ENCODE results near the gene GK. TPM values are rescaled to one million over a fixed set of nuclear protein-coding genes. Genes with fewer than 3 reads are reported as not detected.

GK gene
- total and polyA plus RNA-seq, 9 of the 15 experiments (the other 6 are each of a cell fraction or from before 2014, with no cell fraction given), result 8.0 to 15.7 (median 12.4) TPM

DNA sequence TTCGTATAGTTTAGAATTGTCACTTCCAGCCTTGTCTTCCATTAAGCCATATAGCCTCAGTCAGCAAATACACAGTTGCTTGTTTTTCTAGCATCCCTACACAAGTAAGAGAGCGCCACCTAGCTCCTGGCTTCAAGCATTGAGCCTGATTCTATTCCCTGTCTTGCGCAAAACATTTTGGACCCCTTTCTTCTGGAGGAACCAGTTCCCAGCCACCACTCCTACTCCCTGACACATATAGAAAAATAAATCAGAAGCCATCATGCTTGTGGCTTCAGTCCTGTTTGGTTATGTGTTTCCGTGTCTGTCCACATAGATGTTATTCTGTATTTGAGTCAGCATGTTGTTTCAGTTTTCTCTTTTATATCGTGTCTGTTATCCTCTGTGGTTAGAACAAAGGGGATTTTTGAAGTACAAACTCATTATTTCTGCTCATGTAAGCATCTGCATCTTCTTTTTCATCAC is 59.9 kb downstream of the GK start (continued):
- TF ChIP-seq REST (IDR thresholded peaks at IDR 0.05; ENCODE audit: borderline replicate concordance) (peak; percentile 63; the same call in 1 of the 2 replicates), REST (CRISPR knock-in tag; IDR thresholded peaks at IDR 0.05; ENCODE audit: low read depth) (no peak), ZNF316 (IDR thresholded peaks at IDR 0.05) (peak; percentile 88), MAFF (IDR thresholded peaks at IDR 0.05; ENCODE audit: low read length) (peak; percentile 71), TOE1 (IDR thresholded peaks at IDR 0.05; ENCODE audit: borderline replicate concordance) (no peak), TOE1 (CRISPR knock-in tag; IDR thresholded peaks at IDR 0.05; ENCODE audit: borderline replicate concordance, low read depth) (no peak), FOXJ2 (tag; IDR thresholded peaks at IDR 0.05) (no peak), TCF7L2 (IDR thresholded peaks at IDR 0.05; ENCODE audit: low read depth, low read length) (no peak), SMC3 (conservative IDR thresholded peaks at IDR 0.05; ENCODE audit: insufficient read depth, low read depth, low read length) (peak; percentile 66), SMARCC2 (IDR thresholded peaks at IDR 0.05; ENCODE audit: low read depth) (no peak), CTCF (IDR thresholded peaks at IDR 0.05 in 2 of 3, conservative IDR thresholded peaks at IDR 0.05 in 1 of 3; ENCODE audit: insufficient read depth in 2 of 3, low read depth in 1 of 3, low read length in 3 of 3) (peak; percentile 72 to 81 (median 73)), HOMEZ (CRISPR knock-in tag; IDR thresholded peaks at IDR 0.05) (no peak), PYGO2 (tag; IDR thresholded peaks at IDR 0.05) (no peak)
- TF ChIP-seq, protein P1, sequence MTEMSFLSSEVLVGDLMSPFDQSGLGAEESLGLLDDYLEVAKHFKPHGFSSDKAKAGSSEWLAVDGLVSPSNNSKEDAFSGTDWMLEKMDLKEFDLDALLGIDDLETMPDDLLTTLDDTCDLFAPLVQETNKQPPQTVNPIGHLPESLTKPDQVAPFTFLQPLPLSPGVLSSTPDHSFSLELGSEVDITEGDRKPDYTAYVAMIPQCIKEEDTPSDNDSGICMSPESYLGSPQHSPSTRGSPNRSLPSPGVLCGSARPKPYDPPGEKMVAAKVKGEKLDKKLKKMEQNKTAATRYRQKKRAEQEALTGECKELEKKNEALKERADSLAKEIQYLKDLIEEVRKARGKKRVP (CRISPR knock-in tag; IDR thresholded peaks at IDR 0.05), result no peak

Measured in K562 (cell line).